ENCODE data around the gene CAMTA1. TPM values are rescaled to one million over a fixed set of nuclear protein-coding genes. Genes with fewer than 3 reads are reported as not detected.

Gene CAMTA1
- total RNA-seq, 1 experiment from 2014 or later: 69.5 TPM

DNA sequence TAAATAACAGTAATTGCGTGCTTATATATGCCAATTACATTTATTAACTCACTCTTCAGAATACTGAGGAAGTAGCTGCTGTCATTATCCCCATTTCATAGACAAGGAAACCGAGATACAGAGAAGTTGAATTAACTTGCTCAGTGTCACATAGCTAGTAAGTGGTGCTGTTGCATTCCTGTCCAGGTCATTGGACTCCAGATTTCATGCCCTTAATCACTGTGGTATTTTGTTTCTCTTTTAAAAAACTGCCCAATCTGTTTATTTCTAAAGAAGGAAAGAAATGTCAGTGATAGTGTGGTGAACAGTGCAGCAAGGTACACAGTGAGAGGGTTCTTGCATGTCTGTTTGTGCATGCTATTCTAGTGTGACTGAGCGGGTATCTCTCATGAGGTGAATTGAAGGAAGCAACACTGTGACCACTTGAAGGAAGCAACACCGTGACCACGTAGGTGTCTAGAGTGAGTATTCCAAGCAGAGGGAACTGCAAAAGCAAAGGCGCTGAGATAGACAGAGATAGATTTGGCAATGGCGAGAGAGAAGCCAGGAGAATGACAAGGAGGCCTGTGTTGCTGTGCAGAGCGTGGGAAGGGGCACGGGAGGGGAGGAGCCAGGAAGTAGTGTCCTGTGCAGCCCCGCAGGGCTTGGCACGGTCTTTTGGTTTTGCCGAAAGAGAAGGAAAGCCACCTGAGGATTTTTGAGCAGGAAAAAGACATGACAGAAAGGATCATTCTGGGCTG, 95.9 kb downstream of the CAMTA1 start:
- ChIA-PET RAD21 (ENCODE audit: low non-redundant PET in 1 of 2, low total read pairs in 2 of 2, uncharacterized antibody in 2 of 2, unreplicated experiment in 2 of 2) (no interaction called here), CTCF (no interaction called here), POLR2A (no interaction called here)
- TF ChIP-seq ZFX (IDR thresholded peaks at IDR 0.05) (no peak), CBX3 (IDR thresholded peaks at IDR 0.05; ENCODE audit: low read depth) (no peak), EZH2phosphoT487 (IDR thresholded peaks at IDR 0.05; ENCODE audit: borderline replicate concordance) (no peak), MAX (IDR thresholded peaks at IDR 0.05) (no peak), POLR2A (IDR thresholded peaks at IDR 0.05; ENCODE audit: borderline replicate concordance, extremely low read depth, insufficient read depth, insufficient read length) (no peak), SP1 (IDR thresholded peaks at IDR 0.05; ENCODE audit: low read depth) (no peak), YY1 (IDR thresholded peaks at IDR 0.05; ENCODE audit: extremely low read depth, insufficient replicate concordance, low read depth, low read length) (no peak), FOSL1 (IDR thresholded peaks at IDR 0.05; ENCODE audit: low read depth) (no peak), CEBPB (IDR thresholded peaks at IDR 0.05; ENCODE audit: low read depth) (no peak), JUND (IDR thresholded peaks at IDR 0.05) (no peak), ZNF274 (IDR thresholded peaks at IDR 0.05; ENCODE audit: low read depth, low read length) (no peak), ELF1 (IDR thresholded peaks at IDR 0.05; ENCODE audit: borderline replicate concordance, low read depth) (no peak), EZH2 (IDR thresholded peaks at IDR 0.05) (no peak)
- TF ChIP-seq, protein P1, sequence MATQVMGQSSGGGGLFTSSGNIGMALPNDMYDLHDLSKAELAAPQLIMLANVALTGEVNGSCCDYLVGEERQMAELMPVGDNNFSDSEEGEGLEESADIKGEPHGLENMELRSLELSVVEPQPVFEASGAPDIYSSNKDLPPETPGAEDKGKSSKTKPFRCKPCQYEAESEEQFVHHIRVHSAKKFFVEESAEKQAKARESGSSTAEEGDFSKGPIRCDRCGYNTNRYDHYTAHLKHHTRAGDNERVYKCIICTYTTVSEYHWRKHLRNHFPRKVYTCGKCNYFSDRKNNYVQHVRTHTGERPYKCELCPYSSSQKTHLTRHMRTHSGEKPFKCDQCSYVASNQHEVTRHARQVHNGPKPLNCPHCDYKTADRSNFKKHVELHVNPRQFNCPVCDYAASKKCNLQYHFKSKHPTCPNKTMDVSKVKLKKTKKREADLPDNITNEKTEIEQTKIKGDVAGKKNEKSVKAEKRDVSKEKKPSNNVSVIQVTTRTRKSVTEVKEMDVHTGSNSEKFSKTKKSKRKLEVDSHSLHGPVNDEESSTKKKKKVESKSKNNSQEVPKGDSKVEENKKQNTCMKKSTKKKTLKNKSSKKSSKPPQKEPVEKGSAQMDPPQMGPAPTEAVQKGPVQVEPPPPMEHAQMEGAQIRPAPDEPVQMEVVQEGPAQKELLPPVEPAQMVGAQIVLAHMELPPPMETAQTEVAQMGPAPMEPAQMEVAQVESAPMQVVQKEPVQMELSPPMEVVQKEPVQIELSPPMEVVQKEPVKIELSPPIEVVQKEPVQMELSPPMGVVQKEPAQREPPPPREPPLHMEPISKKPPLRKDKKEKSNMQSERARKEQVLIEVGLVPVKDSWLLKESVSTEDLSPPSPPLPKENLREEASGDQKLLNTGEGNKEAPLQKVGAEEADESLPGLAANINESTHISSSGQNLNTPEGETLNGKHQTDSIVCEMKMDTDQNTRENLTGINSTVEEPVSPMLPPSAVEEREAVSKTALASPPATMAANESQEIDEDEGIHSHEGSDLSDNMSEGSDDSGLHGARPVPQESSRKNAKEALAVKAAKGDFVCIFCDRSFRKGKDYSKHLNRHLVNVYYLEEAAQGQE (IDR thresholded peaks at IDR 0.05; ENCODE audit: low read depth): no peak
- TF ChIP-seq, protein P2, sequence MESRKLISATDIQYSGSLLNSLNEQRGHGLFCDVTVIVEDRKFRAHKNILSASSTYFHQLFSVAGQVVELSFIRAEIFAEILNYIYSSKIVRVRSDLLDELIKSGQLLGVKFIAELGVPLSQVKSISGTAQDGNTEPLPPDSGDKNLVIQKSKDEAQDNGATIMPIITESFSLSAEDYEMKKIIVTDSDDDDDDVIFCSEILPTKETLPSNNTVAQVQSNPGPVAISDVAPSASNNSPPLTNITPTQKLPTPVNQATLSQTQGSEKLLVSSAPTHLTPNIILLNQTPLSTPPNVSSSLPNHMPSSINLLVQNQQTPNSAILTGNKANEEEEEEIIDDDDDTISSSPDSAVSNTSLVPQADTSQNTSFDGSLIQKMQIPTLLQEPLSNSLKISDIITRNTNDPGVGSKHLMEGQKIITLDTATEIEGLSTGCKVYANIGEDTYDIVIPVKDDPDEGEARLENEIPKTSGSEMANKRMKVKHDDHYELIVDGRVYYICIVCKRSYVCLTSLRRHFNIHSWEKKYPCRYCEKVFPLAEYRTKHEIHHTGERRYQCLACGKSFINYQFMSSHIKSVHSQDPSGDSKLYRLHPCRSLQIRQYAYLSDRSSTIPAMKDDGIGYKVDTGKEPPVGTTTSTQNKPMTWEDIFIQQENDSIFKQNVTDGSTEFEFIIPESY (IDR thresholded peaks at IDR 0.05; ENCODE audit: extremely low read depth, insufficient replicate concordance, low read length): no peak
- H3K4me1 ChIP-seq (ENCODE audit: control insufficient read depth in 1 of 2, insufficient read depth in 2 of 2, low read length in 2 of 2): no peaks in the 10 kb centered on the region
- no peaks in the 10 kb centered on the region for H4K20me1 ChIP-seq (ENCODE audit: insufficient read depth)
- H3K9ac ChIP-seq (ENCODE audit: low read length): no peak overlapping the region
- H3K4me3 ChIP-seq (replicated peaks in 1 of 2; ENCODE audit: low read depth in 1 of 2, low read length in 2 of 2): no peak overlapping the region
- no peak overlapping the region for H3K4me2 ChIP-seq (ENCODE audit: low read length)
- no peaks in the 10 kb centered on the region for H3K36me3 ChIP-seq (ENCODE audit: control insufficient read depth in 1 of 2, insufficient read depth in 2 of 2, low read length in 2 of 2)
- intact Hi-C loops (cut with micrococcal nuclease): no loop called here
- H2AFZ ChIP-seq (ENCODE audit: low read depth, low read length, poor library complexity, severe bottlenecking): no peak overlapping the region
- no peaks in the 10 kb centered on the region for H3K9me2 ChIP-seq (ENCODE audit: insufficient read depth)
- no peaks in the 10 kb centered on the region for H3K9me3 ChIP-seq (ENCODE audit: control insufficient read depth in 1 of 2, insufficient read depth in 1 of 2, low read depth in 1 of 2, low read length in 2 of 2)
- no peak overlapping the region for H3K27ac ChIP-seq (ENCODE audit: low read depth, low read length)
- no TSS peak for BruUV-seq (replicated peaks)
- H3K27me3 ChIP-seq (ENCODE audit: insufficient read depth, low read length): no peaks in the 10 kb centered on the region
- no peak for ATAC-seq
- no peak for DNase-seq (ENCODE audit: low read depth, low spot score)
- no peaks in the 10 kb centered on the region for H3K79me2 ChIP-seq (ENCODE audit: insufficient read depth, low read length)

Measured in HCT116 (cell line).